Measurements from ENCODE around the gene GAGE12F.
"Not testable (repeated sequence)": the region's sequence is repeated elsewhere in the genome, so short reads cannot be mapped to it uniquely, and the experiment has no call there.

DNA sequence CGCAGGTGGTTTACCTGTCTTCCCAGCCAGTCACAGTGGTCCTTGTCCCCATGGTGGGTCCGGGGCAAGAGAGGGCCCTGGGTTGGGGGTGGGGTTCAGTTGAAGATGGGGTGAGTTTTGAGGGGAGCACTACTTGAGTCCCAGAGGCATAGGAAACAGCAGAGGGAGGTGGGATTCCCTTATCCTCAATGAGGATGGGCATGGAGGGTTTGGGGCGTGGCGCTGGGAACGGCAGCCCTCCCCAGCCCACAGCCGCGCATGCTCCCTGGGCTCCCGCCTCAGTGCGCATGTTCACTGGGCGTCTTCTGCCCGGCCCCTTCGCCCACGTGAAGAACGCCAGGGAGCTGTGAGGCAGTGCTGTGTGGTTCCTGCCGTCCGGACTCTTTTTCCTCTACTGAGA lies 19.2 kb upstream of the GAGE12F start, which contains the start of gene GAGE12D:
- TF ChIP-seq, protein P1, sequence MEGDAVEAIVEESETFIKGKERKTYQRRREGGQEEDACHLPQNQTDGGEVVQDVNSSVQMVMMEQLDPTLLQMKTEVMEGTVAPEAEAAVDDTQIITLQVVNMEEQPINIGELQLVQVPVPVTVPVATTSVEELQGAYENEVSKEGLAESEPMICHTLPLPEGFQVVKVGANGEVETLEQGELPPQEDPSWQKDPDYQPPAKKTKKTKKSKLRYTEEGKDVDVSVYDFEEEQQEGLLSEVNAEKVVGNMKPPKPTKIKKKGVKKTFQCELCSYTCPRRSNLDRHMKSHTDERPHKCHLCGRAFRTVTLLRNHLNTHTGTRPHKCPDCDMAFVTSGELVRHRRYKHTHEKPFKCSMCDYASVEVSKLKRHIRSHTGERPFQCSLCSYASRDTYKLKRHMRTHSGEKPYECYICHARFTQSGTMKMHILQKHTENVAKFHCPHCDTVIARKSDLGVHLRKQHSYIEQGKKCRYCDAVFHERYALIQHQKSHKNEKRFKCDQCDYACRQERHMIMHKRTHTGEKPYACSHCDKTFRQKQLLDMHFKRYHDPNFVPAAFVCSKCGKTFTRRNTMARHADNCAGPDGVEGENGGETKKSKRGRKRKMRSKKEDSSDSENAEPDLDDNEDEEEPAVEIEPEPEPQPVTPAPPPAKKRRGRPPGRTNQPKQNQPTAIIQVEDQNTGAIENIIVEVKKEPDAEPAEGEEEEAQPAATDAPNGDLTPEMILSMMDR (IDR thresholded peaks at IDR 0.05) = not testable (repeated sequence)
- TF ChIP-seq EZH2, EZH2phosphoT487 (IDR thresholded peaks at IDR 0.05): not testable (repeated sequence)

Data from neural progenitor cell (in vitro differentiated cells).